Colonic mucosa (tissue), 4 donors: ENCODE data around the gene ZNF516. TPM values are rescaled to one million over a fixed set of nuclear protein-coding genes. Genes with fewer than 3 reads are reported as not detected.

ENCODE experiments used
- DNase-seq: peaks from one replicate; pipeline ENCODE4 v3.0.0-alpha.2; 2020
- H3K27ac ChIP-seq: fragments of 200-600 bp; one replicate; pipeline ENCODE4 v1.8.0; 2021
- H3K27me3 ChIP-seq: fragments of 200-600 bp; one replicate; pipeline ENCODE4 v1.8.0; 2021
- H3K36me3 ChIP-seq: fragments of 200-600 bp; one replicate; pipeline ENCODE4 v1.8.0; 2021
- H3K4me1 ChIP-seq: fragments of 200-600 bp; one replicate; pipeline ENCODE4 v1.8.0; 2021; ENCODE audit warnings: mild to moderate bottlenecking
- H3K4me3 ChIP-seq: fragments of 200-600 bp; one replicate; pipeline ENCODE4 v1.8.0; 2021
- H3K9ac ChIP-seq, 2 donors: one replicate each; pipeline ENCODE4 v1.7.0; 2013; ENCODE audit warnings: control low read depth in 2 of 2, low read depth in 2 of 2, low read length in 2 of 2
- H3K9me3 ChIP-seq: fragments of 200-600 bp; one replicate; pipeline ENCODE4 v1.8.0; 2021
- CTCF ChIP-seq: fragments of 200-600 bp; IDR thresholded peaks from one replicate; pipeline ENCODE4 v1.8.0; 2022; ENCODE audit warnings: antibody characterized with exemption, mild to moderate bottlenecking
- intact Hi-C: fragments of 100-400 bp; cut with DNase I; formaldehyde crosslinking; loops from one replicate; pipeline ENCODE4 v1.14.1; 2022
- total RNA-seq, 2 donors: library from RNA; stranded (reverse); fragmentation: NEBNext Ultra II Directional in 1 of 2; extraction: Animal tissue kit (Norgen Biotek cat#: 25700) in 1 of 2; gene quantifications; one replicate each; pipeline ENCODE4 v1.2.1, GENCODE V29; 2021
- donor health status: healthy.
- donor health status: DM: no; HTN: no; CAD: no.
- donor health status: DM: no; HTN: no; CAD: no.

The ZNF516 gene
- total RNA-seq, 2 donors from 2014 or later = 15.2 to 21.3 TPM

DNA sequence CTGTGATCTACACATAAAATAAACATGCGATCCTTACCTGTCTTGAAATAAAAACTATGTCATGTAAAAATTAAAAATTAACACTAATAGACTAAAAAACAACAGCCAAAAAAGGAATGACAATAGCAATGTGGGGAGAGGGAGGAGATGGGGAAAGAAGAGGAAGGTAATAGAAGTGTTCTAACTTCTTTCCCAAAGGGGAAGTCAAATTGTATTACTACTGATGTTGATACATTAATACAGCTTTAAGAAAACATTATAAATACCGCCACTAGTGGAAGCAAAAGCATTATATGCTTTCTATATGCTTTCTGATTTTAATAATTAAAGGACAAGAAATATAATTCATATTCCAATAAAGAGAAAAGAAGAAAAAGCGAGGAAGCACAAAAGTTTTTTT lies 22.2 kb downstream of the ZNF516 start:
- peaks cover 6% of the 10 kb centered on the region for H3K4me1 ChIP-seq
- intact Hi-C loops = no loop called here

GRCh38 chr18:76471593-76471992 lies 23.4 kb downstream of the ZNF516 start:
- Histone ChIP-seq H3K4me1 (peaks cover 3% of the 10 kb centered on the region), H3K9ac (no peak overlapping the region), H3K27me3 (no peaks in the 10 kb centered on the region), H3K27ac (no peak overlapping the region), H3K4me3 (no peak overlapping the region), H3K9me3 (no peaks in the 10 kb centered on the region), H3K36me3 (no peaks in the 10 kb centered on the region)
- no peak for TF ChIP-seq CTCF
- intact Hi-C loops = no loop called here
- DNase-seq = no peak

More for the DNA sequence above, 22.2 kb downstream of the ZNF516 start:
- Histone ChIP-seq H3K9ac (no peak overlapping the region), H3K9me3 (no peaks in the 10 kb centered on the region), H3K27ac (no peak overlapping the region), H3K36me3 (no peaks in the 10 kb centered on the region), H3K4me3 (no peak overlapping the region), H3K27me3 (no peaks in the 10 kb centered on the region)
- no peak for DNase-seq
- no peak for TF ChIP-seq CTCF

DNA sequence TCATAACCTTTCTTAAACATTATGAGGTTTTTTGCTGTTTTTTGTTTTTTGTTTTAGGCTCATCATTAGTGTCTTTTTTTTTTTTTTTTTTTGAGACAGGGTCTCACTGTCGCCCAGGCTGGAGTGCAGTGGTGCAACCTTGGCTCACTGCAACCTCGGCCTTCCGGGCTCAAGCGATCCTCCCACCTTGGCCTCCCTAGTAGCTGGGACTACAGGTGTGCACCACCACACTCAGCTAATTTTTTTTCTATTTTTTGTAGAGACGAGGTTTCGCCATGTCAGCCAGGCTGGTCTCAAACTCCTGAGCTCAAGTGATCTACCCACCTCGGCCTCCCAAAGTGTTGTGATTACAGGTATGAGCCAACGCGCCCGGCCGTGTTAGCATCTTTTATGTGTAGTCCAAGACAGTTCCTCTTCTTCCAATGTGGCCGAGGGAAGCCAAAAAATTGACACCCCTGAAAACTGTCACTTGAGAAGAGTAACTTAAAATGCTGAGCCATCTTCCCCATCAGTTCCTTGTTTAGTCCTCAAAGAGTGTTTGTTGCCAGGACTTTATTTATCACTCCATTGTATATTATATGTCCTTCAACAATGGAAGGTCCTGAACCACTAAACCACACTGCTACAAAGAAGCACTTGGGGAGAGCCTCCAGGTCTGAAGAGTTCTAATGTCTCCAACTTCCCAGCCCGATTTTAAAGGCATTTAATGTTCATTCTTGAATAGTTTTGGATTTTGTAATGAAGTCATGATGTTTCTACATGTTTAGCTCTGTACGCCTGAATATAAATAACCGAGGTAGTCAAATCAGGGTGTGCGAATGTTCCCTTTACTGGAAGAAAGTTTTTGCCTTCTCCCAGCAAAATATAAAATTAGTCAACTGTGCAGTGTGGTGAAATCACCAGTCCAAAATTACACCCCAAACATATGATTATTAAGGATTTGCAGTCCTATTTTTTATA lies 26.4 kb downstream of the ZNF516 start:
- Histone ChIP-seq H3K27me3 (no peaks in the 10 kb centered on the region), H3K9me3 (no peaks in the 10 kb centered on the region), H3K4me1 (no peaks in the 10 kb centered on the region), H3K4me3 (no peak overlapping the region), H3K27ac (no peak overlapping the region), H3K36me3 (no peaks in the 10 kb centered on the region), H3K9ac (no peak overlapping the region)
- DNase-seq = no peak
- no peak for TF ChIP-seq CTCF
- intact Hi-C loops = no loop called here

GRCh38 chr18:76467371-76468190 lies 27.5 kb downstream of the ZNF516 start:
- H3K4me1 ChIP-seq = no peaks in the 10 kb centered on the region

More at GRCh38 chr18:76467371-76468190, 27.5 kb downstream of the ZNF516 start:
- no peak overlapping the region for H3K27ac ChIP-seq
- no peaks in the 10 kb centered on the region for H3K27me3 ChIP-seq
- intact Hi-C loops = no loop called here
- no peaks in the 10 kb centered on the region for H3K9me3 ChIP-seq
- TF ChIP-seq CTCF = no peak
- no peak overlapping the region for H3K4me3 ChIP-seq
- no peak overlapping the region for H3K9ac ChIP-seq
- no peaks in the 10 kb centered on the region for H3K36me3 ChIP-seq
- no peak for DNase-seq
